ENCODE data around the gene HOXB2.
"Not testable (repeated sequence)": the region's sequence is repeated elsewhere in the genome, so short reads cannot be mapped to it uniquely, and the experiment has no call there.

The HOXB2 gene

DNA sequence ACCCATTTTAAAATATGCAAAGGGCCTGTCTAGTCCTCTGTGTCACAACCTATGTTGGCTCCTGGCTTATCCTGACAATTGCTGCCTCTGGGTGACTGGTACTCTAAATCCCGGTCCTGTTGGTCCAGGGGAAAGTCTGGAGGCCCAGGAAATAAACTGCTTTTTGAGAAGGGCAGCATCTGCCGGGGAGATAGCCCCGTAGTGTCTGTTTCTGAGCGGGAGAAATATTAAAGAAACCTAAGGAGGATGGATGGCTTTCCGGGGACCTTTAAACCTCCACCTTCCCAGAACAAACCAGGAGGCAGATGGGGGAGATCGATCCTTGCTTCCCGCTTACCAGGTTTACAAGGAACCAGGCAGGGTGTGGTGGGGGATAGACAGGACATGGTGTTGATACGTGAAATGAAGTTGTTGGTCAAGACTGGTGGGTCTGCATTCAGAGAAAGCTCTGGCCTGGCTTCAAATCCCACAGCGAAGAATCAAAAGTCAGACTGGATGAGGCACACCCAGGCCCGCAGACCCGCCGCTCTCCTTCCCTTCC is 3.8 kb downstream of the HOXB2 start:
- no peak for DNase-seq (ENCODE audit: low read depth)

- DNase-seq (ENCODE audit: low read depth) = no peak
These were observed 4.7 kb downstream of the HOXB2 start for GRCh38 chr17:48540213-48540612.

GRCh38 chr17:48539177-48539576 is 5.7 kb downstream of the HOXB2 start:
- DNase-seq (ENCODE audit: low read depth) = no peak

GRCh38 chr17:48537316-48537715 is 7.6 kb downstream of the HOXB2 start:
- DNase-seq (ENCODE audit: low read depth) = no peak

GRCh38 chr17:48535793-48536559 is 8.9 kb downstream of the HOXB2 start:
- DNase-seq (ENCODE audit: low read depth) = not testable (repeated sequence)

GRCh38 chr17:48532261-48532660 is 12.6 kb downstream of the HOXB2 start:
- no peak for DNase-seq (ENCODE audit: low read depth)

DNA sequence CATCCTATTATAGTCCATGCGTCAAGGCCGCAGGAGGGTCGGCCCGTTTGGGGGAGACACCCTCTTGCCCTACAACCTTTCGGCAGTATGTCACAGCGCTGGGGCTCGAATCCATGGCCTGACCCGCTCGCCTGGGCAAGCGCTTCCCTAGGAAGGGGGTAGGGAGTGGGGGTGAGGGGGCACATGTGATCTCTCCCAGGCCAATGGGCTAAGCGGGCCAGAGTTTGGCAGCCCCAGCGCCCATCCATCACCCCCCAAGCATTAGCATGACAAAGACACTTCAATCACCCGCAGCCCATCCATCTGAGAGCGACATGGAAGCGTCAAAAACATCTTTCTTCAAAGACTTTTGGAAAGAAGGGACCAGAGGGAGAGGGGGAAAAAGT is 14.0 kb downstream of the HOXB2 start, which contains the start of gene HOXB1:
TSS of gene HOXB1 (minus strand) at position 125 of the 386 bp plus-strand sequence. CDS start at position 18, 107 bp downstream.
- no peak for DNase-seq (ENCODE audit: low read depth)

DNA sequence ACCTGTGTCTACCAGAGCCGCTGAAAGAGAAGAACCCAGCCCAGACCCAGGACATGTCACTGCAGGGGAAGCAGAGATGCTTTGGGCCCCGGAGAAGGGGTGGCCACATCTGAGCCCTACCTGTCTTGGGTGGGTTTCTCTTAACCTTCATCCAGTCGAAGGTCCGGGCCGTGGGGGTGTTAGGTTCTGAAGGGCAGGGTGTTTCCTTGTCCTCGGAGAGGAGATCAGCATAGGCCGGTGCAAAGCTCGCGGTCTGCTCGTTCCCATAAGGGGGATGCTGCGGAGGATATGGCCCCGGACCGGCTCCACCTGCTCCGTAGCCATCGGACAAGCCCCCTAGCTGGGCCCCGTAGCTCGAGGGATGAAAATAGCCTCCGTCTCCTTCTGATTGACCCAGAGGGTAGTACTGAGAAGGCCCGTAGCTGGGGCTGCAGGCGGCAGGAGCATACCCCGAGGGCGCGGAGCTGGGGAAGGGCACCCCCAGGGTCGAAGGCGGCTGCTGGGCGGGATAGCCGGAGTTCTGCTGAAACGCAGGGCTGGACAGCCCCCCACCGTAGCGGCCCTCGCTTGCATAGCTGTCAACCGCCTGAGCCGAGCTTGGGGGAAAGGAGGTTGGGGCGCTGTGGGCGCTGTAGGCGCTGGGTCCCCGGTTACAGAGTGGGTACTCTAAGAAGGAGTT is 14.6 kb downstream of the HOXB2 start:
- no peak for DNase-seq (ENCODE audit: low read depth)

GRCh38 chr17:48529683-48530009 is 15.3 kb downstream of the HOXB2 start:
- no peak for DNase-seq (ENCODE audit: low read depth)

- DNase-seq (ENCODE audit: low read depth) = no peak
These were observed 15.8 kb downstream of the HOXB2 start for GRCh38 chr17:48528936-48529682.

DNA sequence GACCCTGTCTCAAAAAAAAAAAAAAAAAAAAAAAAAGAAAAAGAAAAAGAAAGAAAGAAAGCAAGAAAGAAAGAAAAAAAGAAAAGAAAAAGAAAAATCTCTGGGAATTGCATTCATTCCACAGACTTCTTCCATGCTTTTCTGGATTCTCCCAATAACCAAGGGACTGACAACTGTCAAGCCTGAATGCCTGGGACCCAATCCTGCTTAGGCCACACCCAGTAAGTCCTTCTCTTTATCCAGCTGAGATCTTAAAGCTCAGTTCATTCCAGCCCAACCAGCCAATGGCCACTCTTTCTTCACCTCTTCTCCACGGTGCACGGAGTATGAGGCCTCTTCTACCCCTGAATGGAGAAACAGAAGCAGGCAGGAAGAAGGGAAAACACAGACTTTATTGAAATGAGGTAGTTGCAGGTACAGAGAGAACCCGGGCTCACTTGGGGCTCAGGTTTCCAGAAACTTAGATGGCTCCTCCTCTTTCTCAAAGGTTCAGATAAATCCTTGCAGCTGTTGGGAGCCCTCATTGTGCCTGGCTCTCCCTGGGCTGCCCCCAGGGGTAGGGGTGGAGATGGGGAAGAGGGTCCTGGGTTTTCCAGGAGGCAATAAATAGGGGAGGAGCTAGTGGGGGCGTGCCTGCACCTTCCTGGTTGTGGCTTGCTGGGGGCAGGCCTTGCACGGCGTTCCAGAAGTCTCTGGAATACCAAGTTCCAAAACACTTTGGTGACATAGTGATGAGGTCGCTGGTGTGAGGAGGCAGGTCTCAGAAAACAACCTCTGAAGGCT is 16.6 kb downstream of the HOXB2 start:
- no peak for DNase-seq (ENCODE audit: low read depth)

DNA sequence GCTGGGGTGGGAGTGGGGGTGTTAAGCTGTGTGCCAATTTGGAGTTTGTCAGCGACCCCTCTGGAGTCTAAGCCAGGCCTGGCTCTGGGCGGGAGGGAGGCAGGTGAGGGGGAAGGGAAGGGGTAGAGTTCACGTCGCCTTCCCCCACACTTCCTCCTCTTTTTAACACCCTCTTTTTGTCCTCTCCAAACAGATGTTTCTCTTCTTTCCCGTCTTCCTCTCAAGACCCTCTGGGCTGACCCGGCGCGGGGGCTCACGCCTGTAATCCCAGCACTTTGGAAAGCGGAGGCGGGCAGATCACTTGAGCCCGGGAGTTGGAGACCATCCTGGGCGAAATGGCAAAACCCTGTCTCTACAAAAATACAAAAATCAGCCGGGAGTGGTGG is 17.4 kb downstream of the HOXB2 start:
- no peak for DNase-seq (ENCODE audit: low read depth)

DNA sequence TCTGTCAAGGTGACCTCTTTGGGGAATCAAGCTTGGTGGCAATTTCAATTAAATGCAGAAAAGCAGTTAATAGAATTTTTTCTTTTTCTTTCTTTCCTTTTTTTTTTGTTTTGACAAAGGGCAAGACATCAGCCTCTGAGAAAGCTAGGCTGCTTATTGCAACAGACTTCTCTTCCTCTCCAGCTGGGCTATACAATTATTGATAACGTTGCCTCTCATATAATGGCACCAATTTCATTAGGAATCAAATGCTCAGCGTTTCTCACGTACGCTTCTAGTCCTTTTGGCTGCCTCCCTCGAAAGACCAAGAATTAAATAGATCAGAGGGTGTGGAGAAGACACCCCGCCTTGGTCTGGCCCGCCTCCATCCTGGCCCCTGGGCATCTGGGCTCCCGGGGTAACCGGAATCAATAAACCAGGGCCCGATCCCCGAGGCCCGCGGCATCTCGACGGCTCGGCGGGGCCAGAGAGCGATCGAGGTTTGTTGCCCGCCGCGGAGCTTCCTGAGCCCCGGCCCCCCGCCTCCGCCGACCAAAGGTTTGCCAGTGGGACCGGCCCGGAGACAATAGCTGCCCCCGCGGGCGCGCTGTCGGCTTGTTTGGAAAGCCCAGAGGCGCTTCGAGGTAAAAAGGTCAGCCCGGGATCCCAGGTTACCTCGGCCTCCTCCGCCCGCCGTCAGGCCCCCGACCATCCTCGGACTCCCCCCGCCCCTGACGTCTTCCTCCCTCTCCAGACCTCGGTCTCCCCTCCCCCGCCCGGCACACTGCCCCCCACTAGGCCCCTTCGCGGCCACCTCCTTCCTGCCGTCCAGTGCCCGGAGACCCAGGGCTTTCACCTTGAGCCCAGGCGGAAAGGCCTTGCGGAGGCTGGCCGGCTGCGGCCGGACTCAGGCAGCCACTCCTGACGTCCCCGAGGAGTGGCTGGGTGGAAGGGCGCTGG is 18.0 kb downstream of the HOXB2 start:
- no peak for DNase-seq (ENCODE audit: low read depth)

GRCh38 chr17:48523010-48523409 is 21.9 kb downstream of the HOXB2 start:
- DNase-seq (ENCODE audit: low read depth) = no peak

DNA sequence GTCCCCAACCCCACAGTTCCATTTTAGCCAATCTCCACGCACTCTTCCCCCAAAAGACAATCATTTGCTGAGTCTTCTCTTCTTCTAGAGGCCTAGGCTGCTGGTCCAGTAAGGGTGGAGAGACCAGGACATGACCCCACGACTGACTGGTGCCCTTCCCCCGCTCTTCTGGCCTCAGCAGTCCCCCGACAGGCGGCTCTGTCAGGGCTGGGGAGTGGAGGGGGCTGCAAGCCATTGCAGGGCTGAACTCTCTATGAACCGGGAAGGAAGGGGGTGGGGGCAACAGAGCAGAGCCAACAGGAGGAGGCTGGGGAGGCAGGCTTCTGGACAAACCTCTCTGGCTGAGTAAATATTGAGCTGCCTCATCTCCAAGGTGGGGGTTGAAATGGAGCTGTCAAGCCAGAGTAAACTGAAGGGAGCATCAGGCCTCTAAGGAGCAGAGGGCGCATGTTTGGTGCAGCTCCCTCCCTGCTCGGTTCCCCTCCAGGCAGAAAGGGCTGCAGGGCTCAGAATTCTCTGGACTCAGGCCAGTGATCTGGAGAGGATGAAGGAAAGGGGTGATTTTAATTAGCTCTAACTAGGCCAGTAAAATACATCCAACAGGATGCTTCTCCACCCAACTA is 22.8 kb downstream of the HOXB2 start:
- DNase-seq (ENCODE audit: low read depth) = no peak

GRCh38 chr17:48520631-48521079 is 24.3 kb downstream of the HOXB2 start:
- DNase-seq (ENCODE audit: low read depth) = no peak

- no peak for DNase-seq (ENCODE audit: low read depth)
These were observed 25.5 kb downstream of the HOXB2 start for GRCh38 chr17:48519427-48519826.

DNA sequence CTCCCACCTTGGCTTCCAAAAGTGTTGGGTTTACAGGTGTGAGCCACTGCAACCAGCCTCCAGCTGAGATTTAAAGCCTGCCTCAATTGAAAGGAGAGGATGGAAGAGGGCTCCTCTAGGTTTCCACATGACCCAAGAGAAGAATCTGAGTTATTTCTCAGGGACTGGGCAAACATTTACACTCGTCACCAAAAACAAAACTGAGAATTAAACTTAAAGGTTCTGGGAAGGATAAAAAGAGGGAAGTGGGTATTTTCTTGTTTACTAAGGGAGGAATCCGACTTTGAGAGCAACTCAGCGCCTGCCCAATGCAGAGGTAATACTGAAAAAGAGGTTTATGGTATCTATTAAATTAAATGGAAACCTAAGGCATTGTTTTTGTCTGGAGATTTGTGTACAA is 27.4 kb downstream of the HOXB2 start:
- DNase-seq (ENCODE audit: low read depth) = no peak

DNA sequence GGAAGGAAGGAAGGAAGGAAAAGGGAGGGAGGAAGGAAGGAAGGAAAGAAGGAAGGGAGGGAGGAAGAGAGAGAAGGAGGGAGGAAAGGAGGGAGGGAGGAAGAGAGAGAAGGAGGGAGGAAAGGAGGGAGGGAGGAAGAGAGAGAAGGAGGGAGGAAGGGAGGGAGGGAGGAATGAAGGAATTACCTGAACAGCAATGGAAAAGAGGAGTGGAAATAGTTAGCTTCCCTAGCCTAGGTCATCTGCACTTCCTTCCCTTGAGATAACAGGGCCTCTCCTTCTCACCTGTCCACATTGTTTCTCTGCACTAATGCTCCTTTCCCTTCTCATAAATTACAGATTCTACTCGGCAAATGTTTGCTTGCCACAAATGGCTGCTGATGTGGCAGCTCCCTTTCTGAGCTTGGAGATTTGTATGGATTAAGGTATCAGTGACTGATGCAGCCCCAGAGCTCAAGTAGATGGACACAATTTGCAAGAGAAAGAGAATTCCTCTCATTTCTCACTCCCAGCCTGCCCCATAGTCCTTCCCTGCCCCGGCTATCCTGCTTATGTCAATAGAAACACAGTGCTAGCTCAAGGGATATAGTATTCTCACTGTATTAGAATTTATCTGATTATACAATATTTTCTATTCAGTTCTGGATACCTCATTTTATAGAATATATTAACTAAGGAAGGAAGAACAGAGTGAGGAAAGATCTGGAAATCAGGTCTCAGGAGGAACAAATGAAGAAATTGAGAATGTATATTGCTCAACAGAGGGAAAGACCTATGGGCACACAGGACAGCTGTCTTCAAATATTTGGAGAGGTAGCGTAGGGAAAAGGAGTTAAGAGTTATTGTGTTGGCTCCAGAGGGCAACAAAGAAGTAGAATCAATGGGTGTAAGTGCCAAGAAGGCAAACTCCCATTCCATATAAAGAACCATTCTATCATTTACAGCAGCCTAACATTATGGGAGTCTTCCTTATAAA is 28.7 kb downstream of the HOXB2 start:
- no peak for DNase-seq (ENCODE audit: low read depth)
